ENCODE results near the gene WDR91.
A peak's percentile ranks its signal among the peaks of the same experiment; 100 is the strongest.

WDR91 gene

GRCh38 chr7:135233570-135233969 lies 22.2 kb upstream of the WDR91 start, which contains the start of gene STRA8:
Gene STRA8, plus strand, starts transcription at chr7:135233838. Its CDS starts 6,687 bp downstream, at chr7:135240525.
- DNase-seq (ENCODE audit: low read depth) = no peak

- DNase-seq (ENCODE audit: low read depth) = no peak
Measured at GRCh38 chr7:135232720-135233119, 21.4 kb upstream of the WDR91 start.

GRCh38 chr7:135232087-135232486 lies 20.8 kb upstream of the WDR91 start:
- no peak for DNase-seq (ENCODE audit: low read depth)

DNA sequence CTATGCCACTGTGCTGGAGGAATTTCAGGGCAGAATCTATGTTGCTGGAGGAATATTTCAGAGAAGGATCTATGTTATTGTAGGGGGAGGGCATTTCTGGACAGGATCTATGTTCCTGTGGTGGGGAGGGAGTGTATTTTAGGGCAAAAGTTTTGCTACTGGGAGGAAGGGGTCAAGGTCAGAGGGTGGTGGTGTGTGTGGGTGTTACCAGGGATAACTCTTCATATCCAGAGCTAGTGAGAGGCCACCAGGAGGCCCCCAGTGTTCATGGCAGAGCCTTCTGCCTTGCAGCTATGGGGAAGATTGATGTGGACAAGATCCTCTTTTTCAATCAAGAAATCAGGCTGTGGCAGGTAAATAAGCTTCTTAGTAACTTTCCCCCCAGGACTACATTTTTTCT lies 20.4 kb upstream of the WDR91 start:
- DNase-seq (ENCODE audit: low read depth) = no peak

GRCh38 chr7:135224027-135224426 lies 12.7 kb upstream of the WDR91 start:
- DNase-seq (ENCODE audit: low read depth) = no peak

DNA sequence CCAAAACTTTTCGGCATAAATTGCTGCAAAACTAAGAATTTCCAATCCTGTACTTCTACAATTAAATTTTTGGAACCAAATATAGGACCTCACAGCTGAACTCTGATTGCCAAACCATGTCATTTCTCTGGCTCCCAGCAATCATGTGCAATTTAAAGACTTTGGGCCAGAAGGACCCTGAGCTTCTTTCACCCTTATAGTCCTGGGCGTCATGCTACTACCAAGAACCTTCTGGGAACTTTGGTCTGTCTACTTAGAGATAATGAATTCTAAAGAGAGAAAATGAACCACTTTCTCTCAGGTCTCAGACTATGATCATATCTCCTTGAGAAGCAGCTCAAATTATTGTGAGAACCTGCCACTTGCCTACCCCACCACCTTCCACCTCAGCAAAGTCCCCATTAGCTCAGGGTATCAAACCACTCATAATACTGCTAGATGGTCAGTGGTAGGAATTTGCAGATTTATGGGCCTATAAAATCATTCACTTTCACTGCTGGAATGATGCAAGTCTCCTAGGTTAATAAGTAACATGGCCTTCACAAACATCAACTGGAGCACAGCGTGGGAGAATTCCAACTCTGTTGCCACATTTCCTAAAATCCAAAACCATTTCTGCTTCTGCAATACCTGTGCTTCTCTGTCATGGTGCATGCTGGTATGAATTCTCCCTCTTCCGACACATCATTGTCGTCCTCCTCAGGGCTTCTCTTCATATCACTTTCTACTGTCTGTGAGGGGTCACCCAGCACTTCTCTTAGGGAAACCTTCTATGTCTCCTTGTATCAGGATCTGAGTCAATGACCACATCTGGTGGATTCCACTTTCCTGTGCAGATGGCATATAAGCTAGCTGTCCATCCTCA lies 6.6 kb upstream of the WDR91 start:
- DNase-seq (ENCODE audit: low read depth) = no peak

GRCh38 chr7:135215698-135216097 lies 4.4 kb upstream of the WDR91 start:
- no peak for DNase-seq (ENCODE audit: low read depth)

- DNase-seq (ENCODE audit: low read depth) = no peak
Measured at GRCh38 chr7:135215180-135215579, 3.9 kb upstream of the WDR91 start.

GRCh38 chr7:135213831-135214230 lies 2.5 kb upstream of the WDR91 start:
- no peak for DNase-seq (ENCODE audit: low read depth)

DNA sequence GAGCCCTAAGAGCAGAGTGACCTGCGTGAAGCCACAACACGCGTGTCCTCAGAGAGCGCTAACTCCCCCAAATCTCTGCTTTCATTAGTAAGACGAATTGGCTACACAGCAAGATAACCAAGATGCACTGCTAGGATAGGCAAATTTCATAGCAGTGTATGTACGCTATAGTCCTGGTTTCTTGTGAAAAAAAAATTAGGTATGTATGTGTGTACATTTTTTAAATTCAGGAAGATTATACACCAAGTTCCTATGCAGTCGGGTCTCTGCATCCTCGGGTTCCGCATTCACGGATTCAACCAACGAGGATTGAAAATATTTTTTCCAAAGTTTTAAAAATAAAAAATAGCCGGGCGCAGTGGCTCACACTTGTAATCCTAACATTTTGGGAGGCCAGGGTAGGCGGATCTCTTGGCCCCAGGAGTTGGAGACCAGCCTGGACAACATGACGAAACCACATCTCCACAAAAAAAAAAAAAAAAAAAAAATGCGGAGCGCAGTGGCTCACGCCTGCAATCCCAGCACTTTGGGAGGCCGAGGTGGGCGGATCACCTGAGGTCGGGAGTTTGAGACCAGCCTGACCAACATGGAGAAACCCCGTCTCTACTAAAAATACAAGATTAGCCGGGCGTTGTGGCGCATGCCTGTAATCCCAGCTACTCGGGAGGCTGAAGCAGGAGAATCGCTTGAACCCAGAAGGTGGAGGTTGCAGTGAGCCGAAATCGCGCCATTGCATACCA lies 790 bp upstream of the WDR91 start:
- DNase-seq (ENCODE audit: low read depth) = peak; percentile 65

DNA sequence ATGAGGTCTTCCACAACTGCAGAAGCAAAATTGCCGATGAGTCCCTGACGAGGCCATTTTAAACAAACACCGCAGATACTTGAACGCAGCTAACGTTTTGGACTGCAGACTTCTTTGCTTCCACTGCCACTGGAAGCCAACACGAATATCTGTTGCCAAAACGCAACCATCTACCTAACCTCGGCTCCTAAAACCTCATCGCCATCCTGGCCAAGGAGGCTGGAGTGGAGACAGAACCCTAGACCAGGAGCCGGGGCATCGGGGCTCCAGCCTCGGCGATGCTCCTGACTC lies 493 bp downstream of the WDR91 start:
- no peak for DNase-seq (ENCODE audit: low read depth)

- DNase-seq (ENCODE audit: low read depth) = no peak
Measured at GRCh38 chr7:135209225-135209834, 2.0 kb downstream of the WDR91 start.

- no peak for DNase-seq (ENCODE audit: low read depth)
Measured at GRCh38 chr7:135208102-135208793, 3.1 kb downstream of the WDR91 start.

- DNase-seq (ENCODE audit: low read depth) = no peak
Measured at GRCh38 chr7:135207406-135208101, 3.8 kb downstream of the WDR91 start.

GRCh38 chr7:135206941-135207391 lies 4.4 kb downstream of the WDR91 start:
- no peak for DNase-seq (ENCODE audit: low read depth)

- no peak for DNase-seq (ENCODE audit: low read depth)
Measured at GRCh38 chr7:135205850-135206249, 5.5 kb downstream of the WDR91 start.

- no peak for DNase-seq (ENCODE audit: low read depth)
Measured at GRCh38 chr7:135204876-135205275, 6.5 kb downstream of the WDR91 start.

DNA sequence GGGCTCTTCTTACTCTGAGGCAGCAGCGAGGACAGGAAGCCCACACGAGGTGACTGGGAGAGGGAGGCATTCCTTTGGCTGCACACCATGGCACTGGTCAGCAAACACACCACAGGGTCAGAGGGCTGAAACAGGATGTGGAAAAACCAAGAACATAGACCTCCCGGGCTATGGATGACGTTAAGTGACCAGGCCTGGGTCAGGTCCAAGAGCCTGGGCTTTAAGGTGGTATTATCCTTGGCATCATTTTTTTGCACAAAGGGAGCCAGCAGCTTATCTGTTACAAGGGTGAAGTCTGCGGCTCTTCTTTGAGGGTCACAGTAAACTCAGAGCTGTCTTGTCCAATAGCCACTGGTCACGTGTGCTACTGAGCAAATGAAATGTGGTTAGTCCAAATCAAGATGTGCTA lies 7.0 kb downstream of the WDR91 start:
- DNase-seq (ENCODE audit: low read depth) = peak; percentile 30

GRCh38 chr7:135201350-135201749 lies 10.0 kb downstream of the WDR91 start:
- no peak for DNase-seq (ENCODE audit: low read depth)

- no peak for DNase-seq (ENCODE audit: low read depth)
Measured at GRCh38 chr7:135200821-135201331, 10.4 kb downstream of the WDR91 start.

DNA sequence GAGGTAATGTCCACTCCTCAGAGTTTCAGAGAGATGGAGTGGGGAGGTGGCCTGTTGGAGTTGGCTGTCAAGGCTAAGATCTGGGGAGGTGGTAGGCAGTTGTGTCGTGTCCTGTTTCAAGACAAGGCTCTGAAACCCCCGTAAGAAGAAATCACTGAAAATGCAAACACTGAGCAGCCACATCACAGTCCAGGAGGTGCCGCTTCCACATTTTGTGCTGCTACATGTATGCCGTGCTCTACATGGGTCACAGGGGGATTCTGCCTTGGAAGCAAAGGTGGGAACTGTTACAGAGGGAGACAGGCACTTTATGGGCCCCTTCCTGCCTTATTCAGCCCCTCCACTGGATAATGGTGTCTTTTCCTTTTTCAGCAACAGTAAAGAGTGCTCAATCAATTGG lies 11.9 kb downstream of the WDR91 start:
- DNase-seq (ENCODE audit: low read depth) = no peak

Measured in stromal cell of bone marrow (primary cell).